ENCODE data around the gene MAN2C1. TPM values are rescaled to one million over a fixed set of nuclear protein-coding genes. Genes with fewer than 3 reads are reported as not detected.

The MAN2C1 gene
- 68.6 to 83.0 TPM (median 80.2 TPM) in 5 replicates for total RNA-seq (2022; extraction: Qiagen RNA extraction; ENCODE audit: low read depth)

GRCh38 chr15:75367913-75368688 is at the start of gene MAN2C1:
Gene MAN2C1 (minus strand): TSS chr15:75368607. CDS start chr15:75368583, 24 bp downstream.

DNA sequence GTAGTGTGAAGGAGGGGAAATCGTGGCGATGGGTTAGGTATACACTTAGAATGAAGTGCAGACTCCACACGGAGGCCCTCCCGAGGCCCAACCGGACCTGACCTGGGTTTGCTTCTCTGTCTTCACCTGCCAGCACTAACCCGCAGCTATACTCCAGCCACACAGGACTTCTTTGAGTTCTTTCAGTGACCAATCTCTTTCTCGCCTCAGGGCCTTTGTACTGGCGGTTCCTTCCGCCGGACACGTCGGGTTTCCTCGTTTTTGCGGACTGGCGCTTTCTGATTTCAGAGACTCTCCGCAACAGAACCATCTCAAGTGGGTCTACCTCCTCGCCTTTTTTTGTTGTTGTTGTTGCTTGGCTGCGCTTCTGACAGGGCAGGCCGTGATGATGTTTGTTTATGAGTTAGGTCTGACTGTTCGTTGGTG is 21.6 kb downstream of the MAN2C1 start, which contains the start of gene NEIL1:
Gene NEIL1, plus strand, starts transcription at position 244 of the 426 bp plus-strand sequence. CDS start 1,867 bp downstream, outside the sequence.

GRCh38 chr15:75335705-75336355 is 32.6 kb downstream of the MAN2C1 start, which contains the start of gene COMMD4:
Gene COMMD4 (plus strand): TSS chr15:75336063. CDS start chr15:75336090, 27 bp downstream.

Other genes with a start within 250 kb of the MAN2C1 start
- gene C15orf39, start 166.7 kb downstream of the MAN2C1 start, total RNA-seq (2022; extraction: Qiagen RNA extraction; ENCODE audit: low read depth), result 26.7 to 33.3 TPM (median 29.1 TPM) in 5 replicates
- 0.06 TPM in 1 of 5 replicates, not detected in the others for gene GOLGA6C, start 110.3 kb downstream of the MAN2C1 start, total RNA-seq (2022; extraction: Qiagen RNA extraction; ENCODE audit: low read depth)
- gene GOLGA6D, start 85.8 kb downstream of the MAN2C1 start, total RNA-seq (2022; extraction: Qiagen RNA extraction; ENCODE audit: low read depth), result 0.11 to 0.12 TPM in 2 of 5 replicates, not detected in the others
- 163 to 201 TPM (median 176 TPM) in 5 replicates for gene COMMD4, start 32.5 kb downstream of the MAN2C1 start, total RNA-seq (2022; extraction: Qiagen RNA extraction; ENCODE audit: low read depth)
- gene NEIL1, start 21.6 kb downstream of the MAN2C1 start, total RNA-seq (2022; extraction: Qiagen RNA extraction; ENCODE audit: low read depth), result 0.80 to 2.9 TPM (median 2.7 TPM) in 5 replicates
- gene SIN3A, start 83.1 kb upstream of the MAN2C1 start, total RNA-seq (2022; extraction: Qiagen RNA extraction; ENCODE audit: low read depth), result 29.2 to 38.7 TPM (median 36.8 TPM) in 5 replicates
- gene PTPN9, start 210.7 kb upstream of the MAN2C1 start, total RNA-seq (2022; extraction: Qiagen RNA extraction; ENCODE audit: low read depth), result 39.1 to 52.0 TPM (median 47.4 TPM) in 5 replicates

Measured in A549 treated with DMSO at 1 μM for 4 hours (cell line).